ENCODE results near the gene ANKRD13D. TPM values are rescaled to one million over a fixed set of nuclear protein-coding genes. Genes with fewer than 3 reads are reported as not detected.

Gene ANKRD13D
- polyA plus RNA-seq, 1 donor from 2014 or later, result 93.5 TPM

GRCh38 chr11:67320691-67321090, 31.6 kb downstream of the ANKRD13D start:
- no peak overlapping the region for H2AFZ ChIP-seq (ENCODE audit: low read depth, low read length)
- H3K9ac ChIP-seq (ENCODE audit: low read length), result no peak overlapping the region
- no peaks in the 10 kb centered on the region for H3F3A ChIP-seq (ENCODE audit: insufficient read depth, low read length, poor library complexity, severe bottlenecking)
- H3K27ac ChIP-seq (ENCODE audit: low read length), result no peak overlapping the region
- H4K20me1 ChIP-seq (ENCODE audit: insufficient read depth), result no peaks in the 10 kb centered on the region
- H3K4me2 ChIP-seq (ENCODE audit: low read length), result no peak overlapping the region
- H3K79me2 ChIP-seq (replicated peaks; ENCODE audit: insufficient read depth, low read length), result peaks cover 11% of the 10 kb centered on the region
- H3K4me3 ChIP-seq (ENCODE audit: low read length), result no peak overlapping the region
- no peaks in the 10 kb centered on the region for H3K9me3 ChIP-seq (ENCODE audit: low read length)
- H3K36me3 ChIP-seq (ENCODE audit: insufficient read depth, low read length), result no peaks in the 10 kb centered on the region
- no peaks in the 10 kb centered on the region for H3K27me3 ChIP-seq (ENCODE audit: insufficient read depth, low read depth, low read length)
- TF ChIP-seq, protein P1, sequence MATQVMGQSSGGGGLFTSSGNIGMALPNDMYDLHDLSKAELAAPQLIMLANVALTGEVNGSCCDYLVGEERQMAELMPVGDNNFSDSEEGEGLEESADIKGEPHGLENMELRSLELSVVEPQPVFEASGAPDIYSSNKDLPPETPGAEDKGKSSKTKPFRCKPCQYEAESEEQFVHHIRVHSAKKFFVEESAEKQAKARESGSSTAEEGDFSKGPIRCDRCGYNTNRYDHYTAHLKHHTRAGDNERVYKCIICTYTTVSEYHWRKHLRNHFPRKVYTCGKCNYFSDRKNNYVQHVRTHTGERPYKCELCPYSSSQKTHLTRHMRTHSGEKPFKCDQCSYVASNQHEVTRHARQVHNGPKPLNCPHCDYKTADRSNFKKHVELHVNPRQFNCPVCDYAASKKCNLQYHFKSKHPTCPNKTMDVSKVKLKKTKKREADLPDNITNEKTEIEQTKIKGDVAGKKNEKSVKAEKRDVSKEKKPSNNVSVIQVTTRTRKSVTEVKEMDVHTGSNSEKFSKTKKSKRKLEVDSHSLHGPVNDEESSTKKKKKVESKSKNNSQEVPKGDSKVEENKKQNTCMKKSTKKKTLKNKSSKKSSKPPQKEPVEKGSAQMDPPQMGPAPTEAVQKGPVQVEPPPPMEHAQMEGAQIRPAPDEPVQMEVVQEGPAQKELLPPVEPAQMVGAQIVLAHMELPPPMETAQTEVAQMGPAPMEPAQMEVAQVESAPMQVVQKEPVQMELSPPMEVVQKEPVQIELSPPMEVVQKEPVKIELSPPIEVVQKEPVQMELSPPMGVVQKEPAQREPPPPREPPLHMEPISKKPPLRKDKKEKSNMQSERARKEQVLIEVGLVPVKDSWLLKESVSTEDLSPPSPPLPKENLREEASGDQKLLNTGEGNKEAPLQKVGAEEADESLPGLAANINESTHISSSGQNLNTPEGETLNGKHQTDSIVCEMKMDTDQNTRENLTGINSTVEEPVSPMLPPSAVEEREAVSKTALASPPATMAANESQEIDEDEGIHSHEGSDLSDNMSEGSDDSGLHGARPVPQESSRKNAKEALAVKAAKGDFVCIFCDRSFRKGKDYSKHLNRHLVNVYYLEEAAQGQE (IDR thresholded peaks at IDR 0.05; ENCODE audit: borderline replicate concordance), result no peak
- TF ChIP-seq SMC3 (conservative IDR thresholded peaks at IDR 0.05; ENCODE audit: poor library complexity) (no peak), EP300 (conservative IDR thresholded peaks at IDR 0.05; ENCODE audit: poor library complexity, severe bottlenecking) (no peak), POLR2AphosphoS5 (IDR thresholded peaks at IDR 0.05) (no peak), MXI1 (conservative IDR thresholded peaks at IDR 0.05; ENCODE audit: poor library complexity, severe bottlenecking) (no peak), TAF1 (IDR thresholded peaks at IDR 0.05; ENCODE audit: low read depth) (no peak), RAD21 (conservative IDR thresholded peaks at IDR 0.05) (no peak), EZH2 (IDR thresholded peaks at IDR 0.05; ENCODE audit: borderline replicate concordance, insufficient read depth, low read length, poor library complexity, severe bottlenecking) (no peak)
- TF ChIP-seq, protein P2, sequence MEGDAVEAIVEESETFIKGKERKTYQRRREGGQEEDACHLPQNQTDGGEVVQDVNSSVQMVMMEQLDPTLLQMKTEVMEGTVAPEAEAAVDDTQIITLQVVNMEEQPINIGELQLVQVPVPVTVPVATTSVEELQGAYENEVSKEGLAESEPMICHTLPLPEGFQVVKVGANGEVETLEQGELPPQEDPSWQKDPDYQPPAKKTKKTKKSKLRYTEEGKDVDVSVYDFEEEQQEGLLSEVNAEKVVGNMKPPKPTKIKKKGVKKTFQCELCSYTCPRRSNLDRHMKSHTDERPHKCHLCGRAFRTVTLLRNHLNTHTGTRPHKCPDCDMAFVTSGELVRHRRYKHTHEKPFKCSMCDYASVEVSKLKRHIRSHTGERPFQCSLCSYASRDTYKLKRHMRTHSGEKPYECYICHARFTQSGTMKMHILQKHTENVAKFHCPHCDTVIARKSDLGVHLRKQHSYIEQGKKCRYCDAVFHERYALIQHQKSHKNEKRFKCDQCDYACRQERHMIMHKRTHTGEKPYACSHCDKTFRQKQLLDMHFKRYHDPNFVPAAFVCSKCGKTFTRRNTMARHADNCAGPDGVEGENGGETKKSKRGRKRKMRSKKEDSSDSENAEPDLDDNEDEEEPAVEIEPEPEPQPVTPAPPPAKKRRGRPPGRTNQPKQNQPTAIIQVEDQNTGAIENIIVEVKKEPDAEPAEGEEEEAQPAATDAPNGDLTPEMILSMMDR (IDR thresholded peaks at IDR 0.05; ENCODE audit: poor library complexity, severe bottlenecking), result no peak
- no peaks in the 10 kb centered on the region for H3K9me2 ChIP-seq (ENCODE audit: insufficient read depth, low read length)

DNA sequence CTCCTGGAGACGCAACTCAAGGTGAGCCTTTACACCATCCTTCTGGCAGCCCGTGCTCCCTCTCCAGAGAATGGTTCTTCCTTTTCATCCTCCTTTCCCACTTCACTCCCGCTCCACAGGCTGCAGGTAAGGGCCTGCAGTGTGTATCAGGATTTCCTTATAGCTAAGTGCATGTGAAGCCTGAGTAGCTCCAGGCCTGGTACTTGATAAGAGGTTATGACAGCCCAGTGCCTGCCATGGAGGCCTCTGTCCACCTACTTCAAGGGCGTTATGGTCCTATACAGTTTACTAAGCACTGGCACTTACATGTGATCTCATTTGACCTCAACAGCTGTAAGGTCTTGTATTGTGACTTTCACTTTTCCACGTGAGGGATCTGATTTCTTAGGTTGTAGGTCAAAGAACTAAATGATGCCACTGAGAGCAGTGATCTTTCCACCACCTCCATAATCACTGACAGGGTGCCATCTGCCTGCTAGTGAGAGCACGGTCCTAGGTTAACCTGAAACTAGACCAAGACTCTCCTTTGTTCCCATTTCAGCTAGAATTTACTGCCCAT, 32.3 kb downstream of the ANKRD13D start:
- Histone ChIP-seq H3K9ac (ENCODE audit: low read length) (no peak overlapping the region), H2AFZ (ENCODE audit: low read depth, low read length) (no peak overlapping the region), H3K27ac (ENCODE audit: low read length) (no peak overlapping the region), H3K27me3 (ENCODE audit: insufficient read depth, low read depth, low read length) (no peaks in the 10 kb centered on the region), H3K9me3 (ENCODE audit: low read length) (no peaks in the 10 kb centered on the region), H3K79me2 (replicated peaks; ENCODE audit: insufficient read depth, low read length) (peaks cover 11% of the 10 kb centered on the region), H3K9me2 (ENCODE audit: insufficient read depth, low read length) (no peaks in the 10 kb centered on the region), H3K36me3 (ENCODE audit: insufficient read depth, low read length) (no peaks in the 10 kb centered on the region), H3K4me3 (ENCODE audit: low read length) (no peak overlapping the region), H3F3A (ENCODE audit: insufficient read depth, low read length, poor library complexity, severe bottlenecking) (no peaks in the 10 kb centered on the region), H3K4me2 (ENCODE audit: low read length) (no peak overlapping the region), H4K20me1 (ENCODE audit: insufficient read depth) (no peaks in the 10 kb centered on the region)
- no peak for TF ChIP-seq RAD21 (conservative IDR thresholded peaks at IDR 0.05)
- TF ChIP-seq, protein P2 (IDR thresholded peaks at IDR 0.05; ENCODE audit: poor library complexity, severe bottlenecking), result no peak
- TF ChIP-seq EP300 (conservative IDR thresholded peaks at IDR 0.05; ENCODE audit: poor library complexity, severe bottlenecking), result no peak
- no peak for TF ChIP-seq EZH2 (IDR thresholded peaks at IDR 0.05; ENCODE audit: borderline replicate concordance, insufficient read depth, low read length, poor library complexity, severe bottlenecking)
- no peak for TF ChIP-seq SMC3 (conservative IDR thresholded peaks at IDR 0.05; ENCODE audit: poor library complexity)

Measured in neural cell (in vitro differentiated cells).